ENCODE data around the gene MAPK6.

Gene MAPK6

GRCh38 chr15:52010633-52011595, 8.1 kb upstream of the MAPK6 start:
- no peak for DNase-seq

DNA sequence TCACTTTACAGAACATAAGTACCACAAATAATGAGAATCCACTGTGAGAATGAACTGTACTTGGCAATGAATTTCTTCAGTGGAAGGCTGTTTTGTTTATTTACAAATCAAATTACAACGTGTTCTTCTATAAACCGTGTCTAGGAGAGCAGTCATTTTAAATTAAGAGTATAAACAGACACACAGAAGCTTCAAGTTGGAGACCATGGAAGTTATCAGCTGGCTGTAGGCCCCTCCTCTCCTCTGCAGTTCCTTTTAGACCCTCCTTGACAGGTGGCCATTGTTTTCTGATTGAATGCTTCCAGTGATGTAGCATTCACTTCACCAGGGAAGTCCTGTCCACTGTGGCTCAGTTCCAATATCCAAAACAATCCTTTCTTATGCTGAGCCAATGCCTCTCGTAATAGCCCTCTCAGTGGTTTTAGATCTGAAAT, 7.3 kb upstream of the MAPK6 start:
- no peak for DNase-seq

- DNase-seq = no peak
Measured at GRCh38 chr15:52012210-52012609, 6.8 kb upstream of the MAPK6 start.

DNA sequence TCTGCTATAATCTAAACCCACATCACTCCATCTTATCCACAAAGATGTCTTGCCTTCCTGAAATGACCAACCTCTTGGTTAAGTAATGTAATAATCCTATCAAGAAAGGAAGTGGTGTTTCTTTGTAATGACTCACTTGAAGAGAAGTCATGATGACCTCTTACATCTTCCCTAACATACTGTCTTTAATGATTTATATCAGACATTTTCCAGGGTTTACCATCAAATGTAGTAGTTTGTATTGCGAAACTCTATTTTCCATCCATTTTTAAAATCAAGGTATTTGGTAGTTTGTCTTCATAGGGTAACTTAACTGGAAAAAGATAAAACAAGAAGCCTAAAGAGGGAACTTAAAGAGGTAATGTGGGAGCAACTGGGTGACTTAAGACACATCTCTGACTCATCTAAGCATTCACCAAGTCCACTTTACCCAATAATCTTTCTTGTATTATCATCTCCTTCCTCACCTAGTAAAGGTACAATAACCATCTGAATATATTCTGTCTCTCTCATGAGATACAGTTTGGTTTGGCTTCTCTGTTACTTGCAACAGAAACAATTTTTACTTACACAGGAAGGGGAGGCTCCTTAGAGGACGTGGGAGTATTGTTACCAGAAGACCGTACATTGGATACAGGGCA, 5.7 kb upstream of the MAPK6 start:
- no peak for DNase-seq

- DNase-seq = no peak
Measured at GRCh38 chr15:52014616-52015015, 4.4 kb upstream of the MAPK6 start.

DNA sequence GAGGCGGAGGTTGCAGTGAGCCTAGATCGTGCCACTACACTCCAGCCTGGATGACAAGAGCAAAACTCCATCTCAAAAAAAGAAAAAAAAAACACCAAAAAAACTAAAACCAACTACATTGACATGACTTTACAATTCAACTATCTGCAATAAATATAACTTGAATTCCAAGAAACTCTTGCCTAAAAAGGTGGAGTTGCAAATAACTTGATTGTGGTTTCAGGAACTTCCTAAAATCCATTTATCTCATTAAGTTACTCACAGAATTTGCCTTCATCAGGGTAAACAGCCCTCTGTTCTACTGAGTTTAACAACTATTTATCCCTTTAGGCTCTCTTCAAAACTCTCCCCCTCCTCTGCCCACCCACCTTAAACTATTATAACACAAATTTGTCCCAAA, 2.7 kb upstream of the MAPK6 start:
- DNase-seq = no peak

DNA sequence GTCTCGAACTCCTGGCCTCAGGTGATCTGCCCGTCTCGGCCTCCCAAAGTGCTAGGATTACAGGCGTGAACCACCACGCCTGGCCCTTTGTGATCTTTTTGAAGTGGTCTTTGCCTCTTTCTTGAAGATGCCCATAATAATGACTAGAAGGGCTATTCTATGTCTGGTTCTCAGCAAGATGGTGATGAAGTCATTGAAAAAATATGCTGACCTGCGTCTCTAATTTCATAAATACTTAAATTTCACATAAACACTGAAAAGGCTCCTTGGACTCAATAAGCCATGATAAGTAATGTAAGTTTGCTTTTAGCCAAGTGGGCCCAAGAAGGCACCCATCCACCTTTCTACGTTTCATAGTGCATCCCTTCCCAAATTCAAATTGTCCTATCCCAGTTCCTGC, 775 bp upstream of the MAPK6 start:
- no peak for DNase-seq

DNA sequence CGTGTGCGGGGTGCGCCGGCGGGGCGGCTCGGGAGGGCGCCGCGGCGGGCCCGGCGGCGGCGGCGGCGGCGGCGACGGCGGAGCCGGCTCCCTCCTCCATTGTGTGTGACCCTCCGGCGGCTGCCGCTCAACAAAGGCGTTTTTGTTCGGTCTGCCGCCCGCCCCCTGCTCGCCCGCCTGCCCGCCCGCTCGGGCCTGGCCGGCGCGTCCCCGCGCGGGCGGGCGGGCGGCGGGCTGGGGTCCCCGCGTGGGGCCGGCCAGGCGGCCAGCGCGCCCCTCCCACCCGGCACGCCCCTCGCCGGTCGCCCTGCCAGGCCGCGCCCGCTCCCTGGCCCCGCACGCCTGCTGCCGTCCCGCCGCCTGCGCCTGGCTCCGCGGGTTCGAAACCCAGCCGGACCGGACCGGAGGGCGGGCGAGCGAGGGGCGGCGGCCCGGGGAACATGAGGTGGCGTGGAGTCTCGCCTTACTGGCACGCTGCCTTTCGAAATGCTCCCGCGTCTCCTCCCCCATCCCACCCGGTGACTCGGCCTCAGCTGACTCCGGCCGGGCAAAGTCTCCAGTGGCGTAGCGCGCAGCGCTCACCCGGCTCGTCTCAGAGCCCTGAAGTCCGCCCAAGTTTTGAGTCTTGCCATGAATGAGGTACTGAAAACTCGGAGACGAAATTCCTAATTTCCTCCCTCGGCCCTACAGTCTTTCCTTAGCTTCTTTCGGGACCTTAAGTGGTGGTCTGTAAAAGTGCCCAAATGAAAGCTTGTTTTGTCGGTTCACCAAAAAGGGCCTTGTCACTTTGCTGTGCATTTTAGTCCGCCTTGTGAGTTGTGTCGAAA, 588 bp downstream of the MAPK6 start:
- peak; percentile 58 for DNase-seq

- DNase-seq = no peak
Measured at GRCh38 chr15:52020221-52021085, 1.4 kb downstream of the MAPK6 start.

DNA sequence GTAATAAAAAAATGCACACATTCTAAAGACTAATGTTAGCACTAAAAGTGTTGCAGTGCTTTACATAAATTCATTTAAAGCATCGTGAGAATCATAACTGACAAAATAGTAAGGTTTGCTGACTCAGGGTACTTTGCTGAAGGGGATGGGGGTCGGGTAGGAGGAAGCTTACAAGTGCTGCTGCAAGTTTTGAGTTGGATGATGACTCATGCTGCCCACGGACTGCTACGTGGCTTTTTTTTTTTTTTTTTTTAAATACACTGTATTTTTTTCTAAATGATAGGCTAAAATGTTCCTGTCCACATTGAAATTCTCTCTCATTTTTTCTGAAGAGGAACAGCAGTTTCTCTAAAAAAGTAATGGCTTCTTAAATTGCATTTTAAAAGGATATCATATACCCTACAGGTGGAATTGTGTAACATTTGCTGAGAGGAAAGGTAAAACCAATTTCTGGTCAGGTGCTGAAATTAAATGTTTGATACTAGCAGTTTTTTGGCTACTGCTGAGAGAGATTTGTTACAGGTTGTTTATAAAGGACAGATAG, 2.2 kb downstream of the MAPK6 start:
- no peak for DNase-seq

DNA sequence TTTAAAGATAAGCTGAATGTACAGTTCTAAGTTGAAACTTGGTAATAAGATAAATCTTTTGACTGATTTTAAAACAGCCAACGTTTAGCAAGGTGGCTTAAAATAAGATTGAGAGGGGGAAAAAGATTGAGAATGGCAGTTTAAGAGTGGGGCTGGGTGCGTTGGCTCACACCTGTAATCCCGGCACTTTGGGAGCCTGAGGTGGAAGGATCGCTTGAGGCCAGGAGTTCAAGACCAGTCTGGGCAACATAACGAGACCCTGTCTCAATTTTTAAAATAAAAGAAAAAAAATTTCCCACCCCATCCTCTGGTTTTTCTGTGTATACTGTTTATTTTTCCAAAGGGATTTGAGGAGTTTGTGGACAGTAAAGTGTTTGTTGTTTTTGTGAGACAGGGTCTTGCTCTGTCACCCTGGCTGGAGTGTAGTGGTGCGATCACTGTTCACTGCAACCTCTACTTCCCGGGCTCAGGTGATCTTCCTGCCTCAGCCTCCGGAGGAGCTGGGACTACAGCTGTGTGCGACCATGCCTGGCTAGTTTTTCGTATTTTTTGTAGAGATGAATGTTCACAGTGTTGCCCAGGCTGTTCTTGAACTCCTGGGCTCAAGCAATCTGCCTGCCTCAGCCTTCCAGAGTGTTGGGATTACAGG, 3.0 kb downstream of the MAPK6 start:
- DNase-seq = no peak

DNA sequence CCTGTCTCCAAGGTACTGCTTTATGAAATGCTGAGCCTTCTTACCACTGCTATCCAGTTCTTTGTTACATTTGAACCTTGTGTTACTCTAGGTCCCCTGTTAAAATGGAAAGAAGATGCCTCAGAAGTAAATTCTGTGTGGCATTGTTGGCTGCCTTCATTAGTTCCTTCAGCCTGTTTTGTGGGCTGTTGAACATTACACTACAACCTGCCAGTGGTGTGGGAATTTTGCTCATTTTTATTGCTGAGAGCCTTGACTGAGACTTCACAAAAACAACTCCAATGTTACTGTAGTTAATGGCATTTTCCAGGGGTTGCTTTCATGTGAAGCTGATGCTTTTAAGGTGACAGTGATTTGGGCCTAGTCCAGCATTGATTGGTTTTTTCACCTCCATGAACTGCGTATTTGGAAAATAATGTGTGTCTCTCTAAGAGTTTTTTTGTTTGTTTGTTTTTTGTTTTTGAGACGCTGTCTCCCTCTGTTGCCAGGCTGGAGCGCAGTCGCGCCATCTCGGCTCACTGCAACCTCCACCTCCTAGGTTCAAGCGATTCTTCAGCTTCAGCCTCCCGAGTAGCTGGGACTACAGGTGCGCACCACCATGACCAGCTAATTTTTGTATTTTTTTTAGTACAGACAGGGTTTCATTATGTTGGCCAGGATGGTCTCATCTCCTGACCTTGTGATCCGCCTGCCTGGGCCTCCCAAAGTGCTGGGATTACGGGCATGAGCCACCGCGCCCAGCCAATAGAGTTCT, 4.3 kb downstream of the MAPK6 start:
- DNase-seq = no peak

DNA sequence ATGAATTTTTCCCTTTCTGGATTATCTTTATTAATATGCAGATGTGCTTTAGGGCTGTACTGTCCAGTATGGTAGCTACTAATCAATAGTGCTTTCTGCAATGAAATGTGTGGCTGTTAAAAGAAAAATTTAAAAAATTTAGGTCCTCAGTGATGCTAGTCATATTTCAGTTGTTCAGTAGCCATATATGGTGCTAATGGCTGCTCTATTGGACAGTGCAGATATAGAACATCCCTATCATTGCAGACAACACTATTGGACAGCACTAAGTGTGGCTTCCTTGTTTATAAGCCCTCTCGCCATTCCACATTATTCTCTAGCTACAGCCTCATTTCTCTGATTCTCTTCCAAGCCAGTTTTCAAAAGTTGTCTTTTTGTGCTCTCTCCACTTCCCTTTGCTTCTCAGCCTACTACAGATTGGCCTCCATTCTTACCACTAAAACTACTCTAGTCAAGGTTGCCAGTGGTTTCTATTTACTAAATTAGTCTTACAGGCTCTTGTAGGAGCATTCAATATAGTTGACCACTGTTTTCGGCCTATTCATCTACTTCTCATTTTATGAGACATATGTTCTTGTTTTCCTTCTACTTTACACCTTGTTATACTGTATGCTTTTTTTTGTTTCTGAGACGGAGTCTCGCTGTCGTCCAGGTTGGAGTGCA, 9.5 kb downstream of the MAPK6 start:
- DNase-seq = no peak

GRCh38 chr15:52030010-52030409, 11.0 kb downstream of the MAPK6 start:
- DNase-seq = no peak

DNA sequence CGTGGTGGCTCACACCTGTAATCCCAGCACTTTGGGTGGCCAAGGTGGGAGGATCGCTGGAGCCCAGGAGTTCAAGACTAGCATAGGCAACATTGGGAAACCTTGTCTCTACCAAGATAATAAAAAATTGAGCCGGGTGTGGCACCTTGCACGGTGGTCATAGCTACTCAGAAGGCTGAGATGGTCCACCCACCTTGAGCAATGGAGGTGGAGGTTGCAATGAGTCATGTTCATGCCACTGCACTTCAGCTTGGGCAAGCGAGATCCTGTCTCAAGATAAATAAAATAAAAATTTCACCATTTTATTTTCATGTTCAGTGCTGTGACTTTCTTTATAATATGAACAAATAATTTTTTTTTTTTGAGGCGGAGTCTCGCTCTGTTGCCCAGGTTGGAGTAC, 12.5 kb downstream of the MAPK6 start:
- no peak for DNase-seq

- no peak for DNase-seq
Measured at GRCh38 chr15:52037889-52038505, 19.0 kb downstream of the MAPK6 start.

DNA sequence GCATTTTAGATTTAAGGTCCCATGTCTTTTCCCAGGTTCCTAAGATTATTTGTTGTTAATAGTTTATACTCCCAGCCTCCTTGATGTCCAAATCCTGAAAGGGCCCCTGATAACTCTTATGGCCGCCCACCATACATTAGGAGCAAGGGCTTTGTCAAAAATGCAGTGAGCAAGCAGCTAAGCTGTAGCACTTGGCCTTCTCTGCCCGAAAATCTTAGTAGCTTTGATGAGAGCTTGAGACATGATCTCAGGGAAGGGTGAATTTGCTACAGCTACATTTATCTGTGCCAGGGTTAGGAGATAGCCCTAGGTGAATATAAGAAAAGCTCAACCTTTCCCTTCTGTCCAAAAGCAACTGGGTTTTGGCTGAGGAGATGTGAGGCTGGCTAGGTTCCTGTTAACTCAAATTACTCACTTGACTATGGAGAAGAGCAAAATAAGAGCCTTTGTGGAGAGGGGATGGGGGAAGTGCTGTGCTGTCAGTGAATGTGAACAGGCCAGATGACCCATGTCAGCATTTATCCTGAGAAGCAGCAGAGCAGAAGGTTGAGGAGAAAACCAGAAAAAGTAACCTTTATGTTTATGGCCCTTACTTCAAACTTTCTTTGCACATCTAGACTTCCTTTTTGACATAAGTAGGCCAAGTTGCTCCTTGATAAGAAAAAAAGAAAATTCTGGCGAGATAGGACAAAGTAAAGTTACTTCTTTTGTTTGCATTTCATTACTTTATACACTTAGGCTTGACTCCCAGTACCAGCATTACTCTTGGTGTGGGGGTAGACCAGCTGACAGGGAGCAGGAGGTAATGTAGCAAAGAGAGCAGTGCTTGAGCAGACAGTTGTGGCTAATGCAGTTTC, 21.1 kb downstream of the MAPK6 start:
- no peak for DNase-seq

DNA sequence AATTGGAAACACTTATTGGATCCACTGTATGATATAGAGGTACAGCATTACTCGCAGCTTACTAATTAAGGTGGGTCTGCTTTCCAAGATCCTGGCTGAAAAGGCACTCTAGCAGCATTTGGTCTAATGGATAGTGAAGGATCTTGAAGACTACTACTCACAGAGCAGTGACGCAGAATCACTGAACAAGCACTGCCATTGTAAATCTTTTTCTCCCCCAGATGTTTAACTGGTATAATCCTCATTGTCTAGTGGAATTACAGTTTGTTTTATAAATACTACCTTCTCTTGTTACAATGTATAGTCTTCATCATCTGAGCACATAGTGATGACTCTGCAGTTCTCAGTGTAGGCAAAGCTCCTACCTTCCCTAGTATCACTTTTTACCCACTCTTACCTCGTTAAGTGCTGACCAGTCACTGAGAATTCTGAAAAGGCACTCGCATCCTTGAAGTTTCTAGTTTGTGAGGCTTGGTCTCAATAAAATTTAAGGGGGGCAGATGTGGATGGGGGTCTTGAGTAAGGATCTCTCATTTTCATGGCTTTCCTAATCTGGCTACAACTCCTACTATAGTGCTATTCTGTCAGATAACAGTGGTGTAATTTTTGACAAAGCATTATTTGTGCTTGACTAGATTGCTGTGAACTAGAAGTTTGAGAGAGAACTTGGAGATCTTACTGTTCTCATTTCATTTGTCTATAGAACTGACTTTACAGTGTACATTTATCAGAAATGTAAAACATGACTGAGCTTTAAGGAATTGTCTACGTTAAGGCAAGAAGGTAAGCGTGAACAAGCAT, 23.2 kb downstream of the MAPK6 start:
- DNase-seq = no peak
